ENCODE results near the gene NEK10. TPM values are rescaled to one million over a fixed set of nuclear protein-coding genes. Genes with fewer than 3 reads are reported as not detected.

NEK10 gene
- total and polyA plus RNA-seq, 2 donors (not counting 1 experiment from before 2014, with no cell fraction given), result 0.49 to 0.55 TPM

DNA sequence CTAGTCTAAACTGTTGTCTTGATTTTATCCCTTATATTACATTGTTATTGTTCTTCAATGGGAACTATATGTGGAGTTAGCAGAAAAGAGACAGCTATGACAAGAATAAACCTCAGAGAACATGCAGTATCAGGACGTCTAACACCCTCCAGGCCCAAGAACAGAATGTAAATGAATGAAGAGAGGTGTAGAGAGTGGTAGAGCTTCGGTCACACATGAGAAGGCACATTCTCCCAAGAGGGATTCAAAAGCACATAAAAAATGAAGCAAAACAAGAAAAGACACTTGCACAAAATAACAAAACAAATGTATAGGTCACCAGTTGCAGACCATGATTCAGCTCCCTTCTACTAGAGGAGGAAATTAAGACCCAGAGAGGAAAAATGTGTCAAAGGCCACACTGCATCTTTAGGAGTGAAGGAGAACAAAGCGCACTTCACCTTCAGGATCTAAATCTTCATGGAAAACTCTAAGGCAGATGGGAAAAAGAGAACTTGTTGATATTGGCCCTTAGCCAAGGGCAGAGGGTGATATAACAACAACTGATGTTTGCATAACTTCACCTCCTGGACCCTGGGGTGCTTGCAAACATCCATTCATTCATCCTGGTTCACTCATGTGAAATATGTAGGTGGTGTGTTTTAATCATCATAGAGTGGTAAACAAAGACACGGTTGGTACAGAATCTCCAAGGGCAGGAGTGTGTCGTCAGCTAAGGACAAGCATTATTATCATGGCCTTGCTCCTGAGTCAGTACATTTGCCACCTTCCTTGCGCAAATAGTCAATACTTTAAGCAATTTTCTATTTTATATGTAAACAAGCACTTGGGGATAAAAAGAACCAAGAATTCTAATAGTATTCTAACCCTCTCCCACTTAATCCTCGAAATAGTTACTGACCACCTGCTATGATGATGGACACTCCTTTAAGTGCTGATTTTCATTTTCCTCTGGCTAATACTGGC lies 8.8 kb downstream of the NEK10 start:
- H3K4me2 ChIP-seq (replicated peaks; ENCODE audit: low read depth, low read length, poor library complexity, severe bottlenecking), result peak overlapping the region; percentile 60
- H3K4me3 ChIP-seq (ENCODE audit: control extremely low read depth in 1 of 5, extremely low read depth in 1 of 5, insufficient read depth in 1 of 5, low read depth in 2 of 5, low read length in 4 of 5), result no peak overlapping the region
- TF ChIP-seq EZH2 (IDR thresholded peaks at IDR 0.05; ENCODE audit: borderline replicate concordance, insufficient read depth, low read depth, low read length, poor library complexity, severe bottlenecking), result no peak
- H3K4me1 ChIP-seq (ENCODE audit: control insufficient read depth in 2 of 2, insufficient read depth in 2 of 2, low read length in 2 of 2), result peaks cover 22 to 29% of the 10 kb centered on the region in 2 donors
- DNase-seq (peak; percentile 23), ATAC-seq (ENCODE audit: low read depth) (peak; percentile 71)
- H3K4me1 Mint-ChIP-seq, result peaks cover 34% of the 10 kb centered on the region
- intact Hi-C loops (cut with micrococcal nuclease), result no loop called here
- H3K27me3 ChIP-seq (replicated peaks in 1 of 4; ENCODE audit: control extremely low read depth in 1 of 4, control insufficient read depth in 3 of 4, insufficient read depth in 4 of 4, low read length in 3 of 4), result no peaks in the 10 kb centered on the region
- no peaks in the 10 kb centered on the region for H3K9me3 Mint-ChIP-seq (ENCODE audit: insufficient read depth)
- H3K9ac ChIP-seq (ENCODE audit: low read length), result no peak overlapping the region
- CTCF ChIA-PET, result interaction anchor here (0.8 to 1.2 kb wide), 4 partner anchors 9 to 321 kb away, joined by 3 read pairs; partner anchors contain the start of gene NEK10
- no peak overlapping the region for H2AFZ ChIP-seq (ENCODE audit: insufficient read depth, low read depth, low read length, poor library complexity, severe bottlenecking)
- no peaks in the 10 kb centered on the region for H3K79me2 ChIP-seq (ENCODE audit: control insufficient read depth, insufficient read depth, low read length)
- H3K36me3 ChIP-seq (replicated peaks in 1 of 2; ENCODE audit: control extremely low read depth in 1 of 2, control insufficient read depth in 1 of 2, extremely low read depth in 1 of 2, insufficient read depth in 2 of 2, low read length in 1 of 2), result no peaks in the 10 kb centered on the region
- H3K27me3 Mint-ChIP-seq, result no peaks in the 10 kb centered on the region
- H3K4me3 Mint-ChIP-seq, result peak overlapping the region; percentile 2
- H4K20me1 ChIP-seq (ENCODE audit: control insufficient read depth, insufficient read depth, low read length, poor library complexity, severe bottlenecking), result no peaks in the 10 kb centered on the region
- no peaks in the 10 kb centered on the region for H3K9me3 ChIP-seq (ENCODE audit: control extremely low read depth in 1 of 3, control insufficient read depth in 2 of 3, insufficient read depth in 1 of 3, low read length in 2 of 3)
- WGBS (ENCODE audit: insufficient coverage), result 100% methylated on average over 1 of the region's 7 CpGs
- no peak overlapping the region for H3K27ac ChIP-seq (ENCODE audit: low read length in 2 of 2)
- peak overlapping the region; percentile 21 for H3K27ac Mint-ChIP-seq
- POLR2A ChIA-PET, result no interaction called here

DNA sequence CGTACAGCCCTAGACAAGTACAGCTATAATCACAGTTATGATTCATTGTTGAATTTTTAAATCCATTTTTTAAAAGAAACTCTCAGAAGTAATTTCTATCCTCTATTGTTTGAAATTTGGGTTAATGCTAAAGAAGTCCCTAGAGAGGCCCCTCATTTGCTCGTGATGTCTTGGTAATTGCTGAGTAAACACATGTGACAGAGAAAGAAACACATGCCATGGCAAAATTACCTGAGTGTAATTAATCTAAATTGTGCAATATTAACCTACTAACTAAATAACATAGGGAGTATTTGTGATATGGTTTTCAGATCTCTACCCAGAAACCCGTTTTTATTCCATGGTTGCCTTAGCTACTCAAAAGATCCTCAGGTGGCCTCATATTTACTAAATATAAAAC lies 10.8 kb downstream of the NEK10 start:
- POLR2A ChIA-PET, result interaction anchor here (1.0 kb wide), 1 partner anchor 354 kb away, joined by 3 read pairs; no protein-coding TSS in a partner anchor
- no peak overlapping the region for H3K4me3 Mint-ChIP-seq
- no CpG with 5 or more reads among the region's 3 CpGs for WGBS (ENCODE audit: insufficient coverage)

More for the DNA sequence above, 10.8 kb downstream of the NEK10 start:
- Histone ChIP-seq H3K4me1 (ENCODE audit: control insufficient read depth in 2 of 2, insufficient read depth in 2 of 2, low read length in 2 of 2) (peaks cover 22 to 29% of the 10 kb centered on the region in 2 donors), H3K4me2 (replicated peaks; ENCODE audit: low read depth, low read length, poor library complexity, severe bottlenecking) (peak overlapping the region; percentile 60), H3K79me2 (ENCODE audit: control insufficient read depth, insufficient read depth, low read length) (no peaks in the 10 kb centered on the region), H3K27ac (ENCODE audit: low read length in 2 of 2) (no peak overlapping the region), H4K20me1 (ENCODE audit: control insufficient read depth, insufficient read depth, low read length, poor library complexity, severe bottlenecking) (no peaks in the 10 kb centered on the region), H3K36me3 (replicated peaks in 1 of 2; ENCODE audit: control extremely low read depth in 1 of 2, control insufficient read depth in 1 of 2, extremely low read depth in 1 of 2, insufficient read depth in 2 of 2, low read length in 1 of 2) (no peaks in the 10 kb centered on the region), H3K9me3 (ENCODE audit: control extremely low read depth in 1 of 3, control insufficient read depth in 2 of 3, insufficient read depth in 1 of 3, low read length in 2 of 3) (no peaks in the 10 kb centered on the region), H3K9ac (ENCODE audit: low read length) (no peak overlapping the region), H3K4me3 (ENCODE audit: control extremely low read depth in 1 of 5, extremely low read depth in 1 of 5, insufficient read depth in 1 of 5, low read depth in 2 of 5, low read length in 4 of 5) (no peak overlapping the region), H2AFZ (ENCODE audit: insufficient read depth, low read depth, low read length, poor library complexity, severe bottlenecking) (no peak overlapping the region), H3K27me3 (replicated peaks in 1 of 4; ENCODE audit: control extremely low read depth in 1 of 4, control insufficient read depth in 3 of 4, insufficient read depth in 4 of 4, low read length in 3 of 4) (no peaks in the 10 kb centered on the region)
- intact Hi-C loops (cut with micrococcal nuclease), result loop anchor here (5.0 kb wide), 1 partner anchor 299 kb away; no protein-coding TSS in a partner anchor
- DNase-seq, result no peak
- peaks cover 34% of the 10 kb centered on the region for H3K4me1 Mint-ChIP-seq
- H3K27ac Mint-ChIP-seq, result no peak overlapping the region
- CTCF ChIA-PET, result interaction anchor here (0.6 to 1.8 kb wide), 17 partner anchors 8 to 322 kb away, joined by 3 to 24 read pairs (median 4); partner anchors contain the start of gene NEK10
- no peaks in the 10 kb centered on the region for H3K9me3 Mint-ChIP-seq (ENCODE audit: insufficient read depth)
- TF ChIP-seq, protein P1, sequence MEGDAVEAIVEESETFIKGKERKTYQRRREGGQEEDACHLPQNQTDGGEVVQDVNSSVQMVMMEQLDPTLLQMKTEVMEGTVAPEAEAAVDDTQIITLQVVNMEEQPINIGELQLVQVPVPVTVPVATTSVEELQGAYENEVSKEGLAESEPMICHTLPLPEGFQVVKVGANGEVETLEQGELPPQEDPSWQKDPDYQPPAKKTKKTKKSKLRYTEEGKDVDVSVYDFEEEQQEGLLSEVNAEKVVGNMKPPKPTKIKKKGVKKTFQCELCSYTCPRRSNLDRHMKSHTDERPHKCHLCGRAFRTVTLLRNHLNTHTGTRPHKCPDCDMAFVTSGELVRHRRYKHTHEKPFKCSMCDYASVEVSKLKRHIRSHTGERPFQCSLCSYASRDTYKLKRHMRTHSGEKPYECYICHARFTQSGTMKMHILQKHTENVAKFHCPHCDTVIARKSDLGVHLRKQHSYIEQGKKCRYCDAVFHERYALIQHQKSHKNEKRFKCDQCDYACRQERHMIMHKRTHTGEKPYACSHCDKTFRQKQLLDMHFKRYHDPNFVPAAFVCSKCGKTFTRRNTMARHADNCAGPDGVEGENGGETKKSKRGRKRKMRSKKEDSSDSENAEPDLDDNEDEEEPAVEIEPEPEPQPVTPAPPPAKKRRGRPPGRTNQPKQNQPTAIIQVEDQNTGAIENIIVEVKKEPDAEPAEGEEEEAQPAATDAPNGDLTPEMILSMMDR (IDR thresholded peaks at IDR 0.05), result no peak
- no peak for TF ChIP-seq EZH2 (IDR thresholded peaks at IDR 0.05; ENCODE audit: borderline replicate concordance, insufficient read depth, low read depth, low read length, poor library complexity, severe bottlenecking)
- no peak for ATAC-seq (ENCODE audit: low read depth)
- H3K27me3 Mint-ChIP-seq, result no peaks in the 10 kb centered on the region

Data from B cell (primary cell).